ENCODE data around the gene NR1D1.
A peak's percentile ranks its signal among the peaks of the same experiment; 100 is the strongest.

The NR1D1 gene

DNA sequence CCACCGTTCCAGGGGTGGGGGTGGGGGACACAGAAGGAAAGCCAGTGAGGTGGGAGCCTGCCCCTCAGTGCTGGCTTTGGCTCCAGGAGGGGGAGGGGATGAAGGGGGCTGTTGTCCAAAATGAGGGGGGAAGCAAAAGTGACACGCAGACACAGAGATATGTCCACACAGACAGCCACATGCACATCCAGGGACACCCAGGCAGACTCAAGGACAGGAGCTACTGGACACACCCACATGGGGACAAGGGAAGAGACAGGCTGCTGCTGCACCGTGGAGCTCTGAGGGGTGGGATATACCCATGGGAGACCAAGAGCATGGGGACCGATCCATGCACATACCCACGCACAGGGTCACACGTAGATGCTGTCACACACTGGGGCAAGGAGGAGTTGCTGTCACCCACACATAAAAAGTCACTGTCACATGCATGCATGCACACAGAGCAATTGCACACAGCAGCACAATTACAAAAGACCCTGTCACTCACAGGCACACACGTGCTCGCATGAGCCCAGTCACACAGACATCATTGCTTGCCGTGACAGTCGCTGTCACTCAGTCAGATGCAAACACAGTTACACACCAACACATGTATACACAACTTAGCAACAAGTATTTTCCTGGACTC is 36.4 kb downstream of the NR1D1 start:
- DNase-seq (ENCODE audit: extremely low read depth in 1 of 2, low read depth in 1 of 2) = no peak

DNA sequence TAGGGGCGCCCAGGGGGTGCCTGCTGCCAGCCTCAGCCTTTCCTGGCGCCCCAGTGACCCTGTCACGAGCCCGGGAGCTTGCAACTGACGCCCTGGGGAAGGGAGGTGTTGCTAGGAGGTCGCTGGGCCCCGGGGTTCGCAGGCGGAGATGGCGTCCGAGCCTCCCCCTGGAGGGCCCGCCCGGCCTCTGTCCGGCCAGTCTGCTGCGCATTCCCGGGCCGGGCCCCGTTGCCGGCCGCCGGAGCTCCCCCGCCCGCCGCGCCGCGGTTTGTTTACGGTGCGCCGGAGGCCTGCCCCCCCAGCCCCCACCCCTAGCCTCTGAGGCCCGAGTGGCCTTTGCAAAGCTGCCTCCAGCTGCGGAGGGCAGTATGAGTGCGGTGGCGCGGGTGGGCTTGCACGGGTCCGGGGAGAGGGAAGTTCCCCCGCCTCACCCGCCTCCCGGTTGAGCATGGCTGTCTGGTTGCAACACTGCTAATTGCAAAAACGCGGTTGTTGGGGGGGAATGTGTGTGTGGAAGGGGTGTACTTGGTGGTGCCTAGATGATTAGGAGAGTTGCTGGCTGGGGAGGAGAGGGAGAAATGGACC is 37.1 kb downstream of the NR1D1 start:
- DNase-seq (ENCODE audit: extremely low read depth in 1 of 2, low read depth in 1 of 2) = no peak

- peak; percentile 30 to 45 for DNase-seq (ENCODE audit: extremely low read depth in 1 of 2, low read depth in 1 of 2)
Measured at GRCh38 chr17:40062329-40063186, 37.8 kb downstream of the NR1D1 start, which contains the start of gene THRA. THRA (plus strand) TSS chr17:40062965; CDS start chr17:40074489, 11,524 bp downstream.

GRCh38 chr17:40061609-40062038 is 38.8 kb downstream of the NR1D1 start:
- no peak for DNase-seq (ENCODE audit: extremely low read depth in 1 of 2, low read depth in 1 of 2)

- DNase-seq (ENCODE audit: extremely low read depth in 1 of 2, low read depth in 1 of 2) = no peak
Measured at GRCh38 chr17:40060887-40061608, 39.3 kb downstream of the NR1D1 start.

- DNase-seq (ENCODE audit: extremely low read depth in 1 of 2, low read depth in 1 of 2) = no peak
Measured at GRCh38 chr17:40059729-40060475, 40.5 kb downstream of the NR1D1 start.

- no peak for DNase-seq (ENCODE audit: extremely low read depth in 1 of 2, low read depth in 1 of 2)
Measured at GRCh38 chr17:40058865-40059264, 41.5 kb downstream of the NR1D1 start.

- no peak for DNase-seq (ENCODE audit: extremely low read depth in 1 of 2, low read depth in 1 of 2)
Measured at GRCh38 chr17:40058186-40058784, 42.1 kb downstream of the NR1D1 start.

DNA sequence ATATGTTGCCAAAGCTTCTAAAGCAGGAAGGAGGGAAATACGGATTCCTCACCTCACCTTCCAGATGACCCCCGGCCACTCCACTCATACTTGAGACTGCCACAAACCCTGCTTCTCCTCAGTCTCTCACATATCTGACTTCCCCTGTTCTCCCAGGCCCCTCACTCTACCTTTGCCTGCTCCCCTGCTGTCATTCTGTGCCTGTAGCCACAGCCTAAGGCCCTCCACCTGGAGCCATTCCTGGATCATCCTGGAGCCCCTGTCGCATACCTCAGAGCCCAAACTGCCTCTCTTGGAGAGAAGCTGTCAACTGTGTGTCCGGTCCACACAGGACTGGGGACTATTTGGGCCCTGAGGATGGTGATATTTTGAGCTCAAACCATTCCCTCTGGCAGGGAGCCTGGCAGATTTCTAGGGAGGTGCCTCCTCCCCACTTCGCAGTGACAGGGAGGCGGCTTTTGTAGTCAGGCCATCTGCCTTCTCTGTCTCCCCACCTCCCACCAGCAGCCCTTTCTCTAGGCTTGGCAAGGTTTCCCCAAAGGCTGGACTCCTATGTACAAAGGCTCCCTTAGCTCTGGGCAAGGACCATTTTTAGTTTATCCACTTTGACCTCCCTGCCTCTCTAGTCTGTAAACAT is 43.9 kb downstream of the NR1D1 start:
- DNase-seq (ENCODE audit: extremely low read depth in 1 of 2, low read depth in 1 of 2) = no peak

Measured in stimulated activated CD8-positive, alpha-beta memory T cell treated with anti-CD3 and anti-CD28 coated beads, Interleukin-7, amount 100 ng/mL, for 48 hours (primary cell).